ENCODE results near the gene SAMD13. TPM values are rescaled to one million over a fixed set of nuclear protein-coding genes. Genes with fewer than 3 reads are reported as not detected.

The SAMD13 gene
- polyA plus RNA-seq, 1 donor from 2014 or later: 20.0 TPM

- Histone ChIP-seq H3K4me2 (ENCODE audit: low read length) (no peak overlapping the region), H4K20me1 (ENCODE audit: insufficient read depth) (no peaks in the 10 kb centered on the region), H3K36me3 (ENCODE audit: insufficient read depth, low read length) (no peaks in the 10 kb centered on the region), H3F3A (ENCODE audit: insufficient read depth, low read length, poor library complexity, severe bottlenecking) (no peaks in the 10 kb centered on the region), H3K27ac (ENCODE audit: low read length) (peak overlapping the region; percentile 54), H3K9me2 (ENCODE audit: insufficient read depth, low read length) (no peaks in the 10 kb centered on the region), H3K9ac (ENCODE audit: low read length) (no peak overlapping the region), H3K27me3 (ENCODE audit: insufficient read depth, low read depth, low read length) (no peaks in the 10 kb centered on the region), H3K9me3 (ENCODE audit: low read length) (no peaks in the 10 kb centered on the region), H2AFZ (ENCODE audit: low read depth, low read length) (no peak overlapping the region), H3K4me3 (ENCODE audit: low read length) (no peak overlapping the region), H3K79me2 (replicated peaks; ENCODE audit: insufficient read depth, low read length) (no peaks in the 10 kb centered on the region)
- TF ChIP-seq EP300 (conservative IDR thresholded peaks at IDR 0.05; ENCODE audit: poor library complexity, severe bottlenecking) (peak; percentile 21), SMC3 (conservative IDR thresholded peaks at IDR 0.05; ENCODE audit: poor library complexity) (no peak), RAD21 (conservative IDR thresholded peaks at IDR 0.05) (no peak), EZH2 (IDR thresholded peaks at IDR 0.05; ENCODE audit: borderline replicate concordance, insufficient read depth, low read length, poor library complexity, severe bottlenecking) (no peak), POLR2AphosphoS5 (IDR thresholded peaks at IDR 0.05) (peak; percentile 47), CTCF (IDR thresholded peaks at IDR 0.05; ENCODE audit: poor library complexity, severe bottlenecking) (no peak), TAF1 (IDR thresholded peaks at IDR 0.05; ENCODE audit: low read depth) (no peak), MXI1 (conservative IDR thresholded peaks at IDR 0.05; ENCODE audit: poor library complexity, severe bottlenecking) (no peak)
- TF ChIP-seq, protein P1, sequence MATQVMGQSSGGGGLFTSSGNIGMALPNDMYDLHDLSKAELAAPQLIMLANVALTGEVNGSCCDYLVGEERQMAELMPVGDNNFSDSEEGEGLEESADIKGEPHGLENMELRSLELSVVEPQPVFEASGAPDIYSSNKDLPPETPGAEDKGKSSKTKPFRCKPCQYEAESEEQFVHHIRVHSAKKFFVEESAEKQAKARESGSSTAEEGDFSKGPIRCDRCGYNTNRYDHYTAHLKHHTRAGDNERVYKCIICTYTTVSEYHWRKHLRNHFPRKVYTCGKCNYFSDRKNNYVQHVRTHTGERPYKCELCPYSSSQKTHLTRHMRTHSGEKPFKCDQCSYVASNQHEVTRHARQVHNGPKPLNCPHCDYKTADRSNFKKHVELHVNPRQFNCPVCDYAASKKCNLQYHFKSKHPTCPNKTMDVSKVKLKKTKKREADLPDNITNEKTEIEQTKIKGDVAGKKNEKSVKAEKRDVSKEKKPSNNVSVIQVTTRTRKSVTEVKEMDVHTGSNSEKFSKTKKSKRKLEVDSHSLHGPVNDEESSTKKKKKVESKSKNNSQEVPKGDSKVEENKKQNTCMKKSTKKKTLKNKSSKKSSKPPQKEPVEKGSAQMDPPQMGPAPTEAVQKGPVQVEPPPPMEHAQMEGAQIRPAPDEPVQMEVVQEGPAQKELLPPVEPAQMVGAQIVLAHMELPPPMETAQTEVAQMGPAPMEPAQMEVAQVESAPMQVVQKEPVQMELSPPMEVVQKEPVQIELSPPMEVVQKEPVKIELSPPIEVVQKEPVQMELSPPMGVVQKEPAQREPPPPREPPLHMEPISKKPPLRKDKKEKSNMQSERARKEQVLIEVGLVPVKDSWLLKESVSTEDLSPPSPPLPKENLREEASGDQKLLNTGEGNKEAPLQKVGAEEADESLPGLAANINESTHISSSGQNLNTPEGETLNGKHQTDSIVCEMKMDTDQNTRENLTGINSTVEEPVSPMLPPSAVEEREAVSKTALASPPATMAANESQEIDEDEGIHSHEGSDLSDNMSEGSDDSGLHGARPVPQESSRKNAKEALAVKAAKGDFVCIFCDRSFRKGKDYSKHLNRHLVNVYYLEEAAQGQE (IDR thresholded peaks at IDR 0.05; ENCODE audit: borderline replicate concordance): peak; percentile 46
Observed at GRCh38 chr1:84385347-84385746, 83.8 kb downstream of the SAMD13 start.

- H3K27me3 ChIP-seq (ENCODE audit: insufficient read depth, low read depth, low read length): no peaks in the 10 kb centered on the region
- H3K4me2 ChIP-seq (ENCODE audit: low read length): no peak overlapping the region
- H3K27ac ChIP-seq (ENCODE audit: low read length): peak overlapping the region; percentile 54
- H4K20me1 ChIP-seq (ENCODE audit: insufficient read depth): no peaks in the 10 kb centered on the region
- H3K4me3 ChIP-seq (ENCODE audit: low read length): no peak overlapping the region
- H3F3A ChIP-seq (ENCODE audit: insufficient read depth, low read length, poor library complexity, severe bottlenecking): no peaks in the 10 kb centered on the region
- H3K9me3 ChIP-seq (ENCODE audit: low read length): no peaks in the 10 kb centered on the region
- no peaks in the 10 kb centered on the region for H3K79me2 ChIP-seq (replicated peaks; ENCODE audit: insufficient read depth, low read length)
- no peak for TF ChIP-seq RAD21 (conservative IDR thresholded peaks at IDR 0.05)
- TF ChIP-seq, protein P1 (IDR thresholded peaks at IDR 0.05; ENCODE audit: borderline replicate concordance): no peak
- H3K9me2 ChIP-seq (ENCODE audit: insufficient read depth, low read length): no peaks in the 10 kb centered on the region
- no peak overlapping the region for H2AFZ ChIP-seq (ENCODE audit: low read depth, low read length)
- no peak overlapping the region for H3K9ac ChIP-seq (ENCODE audit: low read length)
- H3K36me3 ChIP-seq (ENCODE audit: insufficient read depth, low read length): no peaks in the 10 kb centered on the region
Observed at GRCh38 chr1:84386716-84387479, 85.4 kb downstream of the SAMD13 start.
